ENCODE data around the gene MACROD2.
A peak's percentile ranks its signal among the peaks of the same experiment; 100 is the strongest.

The MACROD2 gene

GRCh38 chr20:15860850-15861249 is 1865.5 kb downstream of the MACROD2 start:
- DNase-seq = no peak

- no peak for DNase-seq
Measured at GRCh38 chr20:15862178-15862577, 1866.9 kb downstream of the MACROD2 start.

- no peak for DNase-seq
Measured at GRCh38 chr20:15863735-15864134, 1868.4 kb downstream of the MACROD2 start.

- DNase-seq = no peak
Measured at GRCh38 chr20:15865553-15865952, 1870.2 kb downstream of the MACROD2 start.

- no peak for DNase-seq
Measured at GRCh38 chr20:15866916-15867730, 1871.8 kb downstream of the MACROD2 start.

- no peak for DNase-seq
Measured at GRCh38 chr20:15867899-15868298, 1872.6 kb downstream of the MACROD2 start.

- no peak for DNase-seq
Measured at GRCh38 chr20:15875446-15875845, 1880.1 kb downstream of the MACROD2 start.

GRCh38 chr20:15882553-15882952 is 1887.2 kb downstream of the MACROD2 start:
- no peak for DNase-seq

- no peak for DNase-seq
Measured at GRCh38 chr20:15886250-15886649, 1890.9 kb downstream of the MACROD2 start.

GRCh38 chr20:15887387-15887786 is 1892.1 kb downstream of the MACROD2 start:
- no peak for DNase-seq

- DNase-seq = no peak
Measured at GRCh38 chr20:15889061-15889460, 1893.7 kb downstream of the MACROD2 start.

- no peak for DNase-seq
Measured at GRCh38 chr20:15889514-15890256, 1894.4 kb downstream of the MACROD2 start.

GRCh38 chr20:15890407-15890982 is 1895.2 kb downstream of the MACROD2 start:
- DNase-seq = no peak

- no peak for DNase-seq
Measured at GRCh38 chr20:15895126-15895525, 1899.8 kb downstream of the MACROD2 start.

GRCh38 chr20:15895560-15896084 is 1900.3 kb downstream of the MACROD2 start:
- DNase-seq = peak; percentile 51

GRCh38 chr20:15899967-15900366 is 1904.7 kb downstream of the MACROD2 start:
- DNase-seq = no peak

- no peak for DNase-seq
Measured at GRCh38 chr20:15900443-15900842, 1905.1 kb downstream of the MACROD2 start.

- no peak for DNase-seq
Measured at GRCh38 chr20:15902493-15902892, 1907.2 kb downstream of the MACROD2 start.

- no peak for DNase-seq
Measured at GRCh38 chr20:15905661-15906060, 1910.3 kb downstream of the MACROD2 start.

- no peak for DNase-seq
Measured at GRCh38 chr20:15909995-15910394, 1914.7 kb downstream of the MACROD2 start.

GRCh38 chr20:15911581-15911980 is 1916.3 kb downstream of the MACROD2 start:
- DNase-seq = no peak

GRCh38 chr20:15913391-15914025 is 1918.2 kb downstream of the MACROD2 start:
- DNase-seq = no peak

- DNase-seq = no peak
Measured at GRCh38 chr20:15916623-15917022, 1921.3 kb downstream of the MACROD2 start.
